ENCODE data around the gene SINHCAF. TPM values are rescaled to one million over a fixed set of nuclear protein-coding genes. Genes with fewer than 3 reads are reported as not detected.

SINHCAF gene
- total and polyA plus RNA-seq, 5 donors from 2014 or later = 42.0 to 73.7 (median 53.4) TPM

DNA sequence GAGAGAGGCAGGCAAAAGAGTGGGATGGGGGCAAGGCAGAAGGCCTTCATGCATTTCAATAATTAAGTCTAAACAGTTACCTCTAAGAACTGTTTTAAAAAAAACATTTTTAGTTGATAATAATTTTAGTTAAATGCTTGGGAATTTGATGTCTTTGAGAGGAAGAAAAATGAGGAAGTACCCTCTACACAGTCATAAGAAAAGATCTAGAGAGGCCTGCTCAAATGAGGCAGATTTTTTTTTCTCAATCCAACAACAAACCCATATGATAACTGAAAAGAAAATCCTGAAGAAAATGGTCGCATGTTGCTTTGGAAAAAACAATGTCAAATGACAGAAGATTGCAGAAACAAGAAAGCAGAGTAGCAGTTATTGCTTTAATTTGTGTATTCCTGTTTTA, 25.6 kb downstream of the SINHCAF start:
- DNase-seq = no peak
- H3K27me3 ChIP-seq (ENCODE audit: control insufficient read depth, insufficient read depth, low read length) = no peaks in the 10 kb centered on the region
- peaks cover 45% of the 10 kb centered on the region for H3K36me3 Mint-ChIP-seq
- H3K27me3 Mint-ChIP-seq = no peaks in the 10 kb centered on the region
- H3K4me1 ChIP-seq (ENCODE audit: control insufficient read depth, insufficient read depth, low read length, poor library complexity, severe bottlenecking) = no peaks in the 10 kb centered on the region
- H3K4me3 Mint-ChIP-seq = no peak overlapping the region
- peak overlapping the region in 1 of 3 donors; percentile 44 for H3K27ac Mint-ChIP-seq
- no peak overlapping the region for H3K4me3 ChIP-seq (ENCODE audit: low read depth, low read length)
- peaks cover 13 to 49% (median 33%) of the 10 kb centered on the region in 4 donors for H3K4me1 Mint-ChIP-seq
- no peak for ATAC-seq (ENCODE audit: low read depth in 2 of 2)
- H3K27ac ChIP-seq (ENCODE audit: insufficient read depth, low read length, poor library complexity, severe bottlenecking) = no peak overlapping the region
- H3K9me3 ChIP-seq (ENCODE audit: control insufficient read depth in 2 of 2, low read length in 2 of 2) = no peaks in the 10 kb centered on the region
- H3K36me3 ChIP-seq (ENCODE audit: control insufficient read depth, insufficient read depth, low read length) = peaks cover 57% of the 10 kb centered on the region
- H3K9me3 Mint-ChIP-seq = peaks cover 0 to 2% (median 0%) of the 10 kb centered on the region in 7 donors

DNA sequence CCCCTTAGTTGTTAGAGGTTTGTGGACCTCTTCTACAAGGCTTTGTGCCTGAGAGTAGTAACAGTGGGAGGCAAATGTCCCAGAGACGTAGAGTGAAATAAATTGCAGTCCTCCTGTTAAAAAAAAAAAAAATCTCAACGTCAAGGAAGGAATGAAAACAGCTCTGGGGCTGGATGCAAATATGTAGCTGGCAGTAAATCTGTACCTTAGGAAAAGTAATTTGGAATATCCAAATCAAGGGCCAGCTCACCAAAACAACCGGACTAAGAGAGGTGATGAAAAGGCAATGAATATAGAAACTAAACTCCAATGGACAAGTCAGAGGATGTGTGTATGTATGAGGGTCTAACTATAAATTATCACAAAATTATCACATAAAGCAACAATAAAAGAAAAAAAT, 27.0 kb downstream of the SINHCAF start:
- Mint-ChIP-seq H3K4me1 (peaks cover 8 to 39% (median 31%) of the 10 kb centered on the region in 4 donors), H3K36me3 (peaks cover 36% of the 10 kb centered on the region)
- H3K36me3 ChIP-seq (ENCODE audit: control insufficient read depth, insufficient read depth, low read length) = peaks cover 57% of the 10 kb centered on the region

DNA sequence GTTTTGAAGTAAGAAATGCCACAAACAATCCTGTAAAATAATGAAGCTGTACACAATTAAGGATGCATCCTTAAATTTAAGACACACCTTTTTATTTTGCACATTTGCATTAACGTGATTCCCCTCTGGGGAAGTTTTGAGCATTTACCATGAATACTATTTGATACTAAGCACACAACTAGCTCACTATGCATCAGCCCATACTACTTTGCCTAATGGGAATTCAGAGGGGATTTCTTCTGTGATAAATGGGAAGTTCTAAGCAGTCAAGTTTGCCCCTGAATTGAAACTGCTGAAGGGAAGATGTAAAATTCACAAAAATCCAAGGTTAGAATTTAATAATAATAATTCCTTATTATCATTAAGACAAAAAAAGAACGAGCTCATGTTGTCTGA, 27.4 kb downstream of the SINHCAF start:
- H3K27ac ChIP-seq (ENCODE audit: insufficient read depth, low read length, poor library complexity, severe bottlenecking) = no peak overlapping the region
- H3K27me3 ChIP-seq (ENCODE audit: control insufficient read depth, insufficient read depth, low read length) = no peaks in the 10 kb centered on the region
- H3K9me3 ChIP-seq (ENCODE audit: control insufficient read depth in 2 of 2, low read length in 2 of 2) = no peaks in the 10 kb centered on the region

More for the DNA sequence above, 27.0 kb downstream of the SINHCAF start:
- DNase-seq (no peak), ATAC-seq (ENCODE audit: low read depth in 2 of 2) (no peak)
- Histone ChIP-seq H3K4me1 (ENCODE audit: control insufficient read depth, insufficient read depth, low read length, poor library complexity, severe bottlenecking) (no peaks in the 10 kb centered on the region), H3K27ac (ENCODE audit: insufficient read depth, low read length, poor library complexity, severe bottlenecking) (no peak overlapping the region), H3K4me3 (ENCODE audit: low read depth, low read length) (no peak overlapping the region), H3K9me3 (ENCODE audit: control insufficient read depth in 2 of 2, low read length in 2 of 2) (no peaks in the 10 kb centered on the region), H3K27me3 (ENCODE audit: control insufficient read depth, insufficient read depth, low read length) (no peaks in the 10 kb centered on the region)
- H3K27ac Mint-ChIP-seq = peak overlapping the region in 2 of 3 donors; percentile 33 to 72
- peaks cover 0 to 2% (median 0%) of the 10 kb centered on the region in 7 donors for H3K9me3 Mint-ChIP-seq
- no peak overlapping the region for H3K4me3 Mint-ChIP-seq
- no peaks in the 10 kb centered on the region for H3K27me3 Mint-ChIP-seq

DNA sequence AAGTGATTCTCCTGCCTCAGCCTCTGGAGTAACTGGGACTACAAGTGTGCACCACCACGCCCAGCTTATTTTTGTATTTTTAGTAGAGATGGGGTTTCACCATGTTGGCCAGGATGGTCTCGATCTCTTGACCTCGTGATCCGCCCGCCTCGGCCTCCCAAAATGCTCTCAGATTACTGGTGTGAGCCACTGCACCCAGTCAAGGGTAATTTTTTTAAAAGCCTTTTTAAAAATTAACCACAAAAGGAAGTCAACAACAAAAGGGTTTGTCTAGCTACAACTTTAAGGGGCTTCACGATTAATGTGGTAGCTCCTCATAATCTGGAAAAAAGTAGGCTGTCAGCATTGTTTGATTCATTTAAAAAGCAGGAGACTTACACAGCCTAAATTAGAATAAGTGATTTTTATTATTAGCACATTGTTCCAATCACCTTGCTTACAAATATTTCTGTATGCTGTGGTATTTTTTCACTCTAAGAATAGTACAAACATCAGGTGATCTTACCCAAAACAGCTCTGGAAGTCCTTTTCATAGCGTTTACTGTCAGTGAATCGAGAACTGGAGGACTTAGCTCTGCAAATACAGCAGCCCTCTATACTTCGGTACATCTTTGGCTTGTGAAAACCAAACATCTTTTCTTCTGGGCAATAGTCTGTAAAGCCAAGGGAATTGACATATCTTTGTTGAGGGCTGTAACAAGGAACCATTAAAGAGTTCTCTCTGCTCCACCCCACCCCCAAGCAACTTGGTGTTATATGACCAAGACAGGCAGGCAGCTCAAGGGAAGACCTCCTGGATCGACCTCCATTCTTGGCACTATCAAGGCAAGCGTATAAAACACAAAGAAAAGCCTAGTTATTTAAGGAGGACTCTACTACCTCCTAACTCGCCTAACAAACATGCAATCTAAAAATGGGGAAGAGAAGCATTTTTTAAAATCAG, 28.1 kb downstream of the SINHCAF start:
- Histone ChIP-seq H3K4me1 (ENCODE audit: control insufficient read depth, insufficient read depth, low read length, poor library complexity, severe bottlenecking) (no peaks in the 10 kb centered on the region), H3K27ac (ENCODE audit: insufficient read depth, low read length, poor library complexity, severe bottlenecking) (no peak overlapping the region), H3K4me3 (ENCODE audit: low read depth, low read length) (no peak overlapping the region), H3K36me3 (ENCODE audit: control insufficient read depth, insufficient read depth, low read length) (peaks cover 56% of the 10 kb centered on the region), H3K27me3 (ENCODE audit: control insufficient read depth, insufficient read depth, low read length) (no peaks in the 10 kb centered on the region), H3K9me3 (ENCODE audit: control insufficient read depth in 2 of 2, low read length in 2 of 2) (no peaks in the 10 kb centered on the region)
- peaks cover 38% of the 10 kb centered on the region for H3K36me3 Mint-ChIP-seq
- H3K4me1 Mint-ChIP-seq = peaks cover 8 to 33% (median 32%) of the 10 kb centered on the region in 4 donors
- H3K27me3 Mint-ChIP-seq = no peaks in the 10 kb centered on the region
- no peak for ATAC-seq (ENCODE audit: low read depth in 2 of 2)
- H3K27ac Mint-ChIP-seq = peak overlapping the region; percentile 8 to 72 (median 23)
- no peak for DNase-seq
- no peak overlapping the region for H3K4me3 Mint-ChIP-seq
- no peaks in the 10 kb centered on the region for H3K9me3 Mint-ChIP-seq

More for the DNA sequence above, 27.4 kb downstream of the SINHCAF start:
- ATAC-seq (ENCODE audit: low read depth in 2 of 2) = no peak
- peaks cover 57% of the 10 kb centered on the region for H3K36me3 ChIP-seq (ENCODE audit: control insufficient read depth, insufficient read depth, low read length)
- Mint-ChIP-seq H3K27me3 (no peaks in the 10 kb centered on the region), H3K36me3 (peaks cover 38% of the 10 kb centered on the region), H3K4me3 (no peak overlapping the region), H3K4me1 (peaks cover 8 to 38% (median 33%) of the 10 kb centered on the region in 4 donors), H3K27ac (peak overlapping the region in 2 of 3 donors; percentile 8 to 72), H3K9me3 (peaks cover 0 to under 1% (median 0%) of the 10 kb centered on the region in 7 donors)
- DNase-seq = no peak
- no peak overlapping the region for H3K4me3 ChIP-seq (ENCODE audit: low read depth, low read length)
- H3K4me1 ChIP-seq (ENCODE audit: control insufficient read depth, insufficient read depth, low read length, poor library complexity, severe bottlenecking) = no peaks in the 10 kb centered on the region

DNA sequence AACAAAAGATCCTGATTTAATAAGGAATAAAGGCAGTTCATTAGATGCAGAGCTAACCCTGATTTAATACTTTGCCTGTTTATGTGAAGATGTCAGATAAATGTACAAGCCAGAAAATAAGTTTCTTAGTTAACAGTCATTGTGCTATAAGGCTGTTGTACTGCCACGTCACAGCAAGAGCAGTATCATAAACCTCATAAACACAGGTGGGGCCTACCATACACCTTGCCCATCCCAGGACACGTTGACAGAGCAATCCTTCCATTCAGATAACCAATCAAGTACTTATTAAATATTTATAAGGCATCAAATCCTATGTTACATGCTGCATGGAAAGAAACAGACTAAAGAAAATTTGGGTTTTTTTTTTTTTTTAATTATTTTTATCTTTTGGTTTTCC, 36.5 kb downstream of the SINHCAF start:
- Histone ChIP-seq H3K9me3 (ENCODE audit: control insufficient read depth in 2 of 2, low read length in 2 of 2) (no peaks in the 10 kb centered on the region), H3K27me3 (ENCODE audit: control insufficient read depth, insufficient read depth, low read length) (no peaks in the 10 kb centered on the region), H3K27ac (ENCODE audit: insufficient read depth, low read length, poor library complexity, severe bottlenecking) (no peak overlapping the region), H3K36me3 (ENCODE audit: control insufficient read depth, insufficient read depth, low read length) (peaks cover 76% of the 10 kb centered on the region), H3K4me1 (ENCODE audit: control insufficient read depth, insufficient read depth, low read length, poor library complexity, severe bottlenecking) (no peaks in the 10 kb centered on the region), H3K4me3 (ENCODE audit: low read depth, low read length) (no peak overlapping the region)
- peaks cover 58% of the 10 kb centered on the region for H3K36me3 Mint-ChIP-seq
- H3K27ac Mint-ChIP-seq = peak overlapping the region; percentile 46 to 62 (median 48)
- no peaks in the 10 kb centered on the region for H3K9me3 Mint-ChIP-seq
- H3K4me3 Mint-ChIP-seq = no peak overlapping the region
- no peaks in the 10 kb centered on the region for H3K27me3 Mint-ChIP-seq
- DNase-seq = no peak
- H3K4me1 Mint-ChIP-seq = peaks cover 9 to 13% (median 11%) of the 10 kb centered on the region in 4 donors
- ATAC-seq (ENCODE audit: low read depth in 2 of 2) = no peak

DNA sequence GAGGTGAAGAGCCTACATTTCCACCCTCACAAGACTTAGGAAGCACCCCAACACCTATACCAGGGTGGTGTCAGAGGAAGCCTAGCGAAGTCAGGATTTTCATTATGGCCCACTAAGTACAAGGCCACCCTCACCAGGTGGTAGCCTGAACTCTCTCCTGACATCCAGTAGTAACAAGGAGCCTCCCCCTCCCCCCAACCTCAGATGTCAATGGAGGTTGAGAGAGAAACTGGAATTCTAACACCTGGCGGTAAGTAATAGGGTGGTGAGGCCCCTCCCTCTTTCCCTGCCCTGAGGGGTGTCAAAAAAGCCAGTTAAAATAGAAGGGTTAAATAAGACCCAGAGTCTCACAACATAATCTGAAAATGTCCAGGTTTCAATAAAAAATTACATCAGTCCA, 37.6 kb downstream of the SINHCAF start:
- ATAC-seq (ENCODE audit: low read depth in 2 of 2) (no peak), DNase-seq (no peak)
- Mint-ChIP-seq H3K4me1 (peaks cover 6 to 10% (median 8%) of the 10 kb centered on the region in 4 donors), H3K27ac (peak overlapping the region in 2 of 3 donors; percentile 46 to 71), H3K36me3 (peaks cover 62% of the 10 kb centered on the region), H3K27me3 (no peaks in the 10 kb centered on the region), H3K9me3 (no peaks in the 10 kb centered on the region), H3K4me3 (no peak overlapping the region)
- Histone ChIP-seq H3K36me3 (ENCODE audit: control insufficient read depth, insufficient read depth, low read length) (peaks cover 73% of the 10 kb centered on the region), H3K4me1 (ENCODE audit: control insufficient read depth, insufficient read depth, low read length, poor library complexity, severe bottlenecking) (no peaks in the 10 kb centered on the region), H3K4me3 (ENCODE audit: low read depth, low read length) (no peak overlapping the region), H3K27ac (ENCODE audit: insufficient read depth, low read length, poor library complexity, severe bottlenecking) (no peak overlapping the region), H3K9me3 (ENCODE audit: control insufficient read depth in 2 of 2, low read length in 2 of 2) (no peaks in the 10 kb centered on the region), H3K27me3 (ENCODE audit: control insufficient read depth, insufficient read depth, low read length) (no peaks in the 10 kb centered on the region)

DNA sequence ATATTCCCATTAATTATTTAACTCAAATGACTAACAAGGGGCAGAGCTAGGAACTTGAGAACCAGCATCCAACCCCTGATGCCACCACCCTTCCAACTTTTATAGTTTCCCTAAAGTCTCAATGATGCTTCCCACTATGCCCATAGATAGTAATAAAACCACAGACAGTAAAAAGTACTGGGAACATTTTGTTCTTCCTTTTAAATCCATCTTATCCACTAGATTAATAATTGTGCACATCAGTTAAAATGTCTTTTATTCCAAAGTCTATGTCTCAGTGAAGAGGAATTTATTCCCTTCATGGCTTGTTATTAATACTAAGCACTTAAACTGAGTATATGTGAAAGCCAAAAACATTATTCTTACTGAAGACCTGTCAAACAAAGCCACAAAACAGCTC, 45.8 kb downstream of the SINHCAF start:
- ATAC-seq (ENCODE audit: low read depth in 2 of 2) (no peak), DNase-seq (no peak)
- Histone ChIP-seq H3K36me3 (ENCODE audit: control insufficient read depth, insufficient read depth, low read length) (peaks cover 32% of the 10 kb centered on the region), H3K4me1 (ENCODE audit: control insufficient read depth, insufficient read depth, low read length, poor library complexity, severe bottlenecking) (no peaks in the 10 kb centered on the region), H3K4me3 (ENCODE audit: low read depth, low read length) (no peak overlapping the region), H3K27ac (ENCODE audit: insufficient read depth, low read length, poor library complexity, severe bottlenecking) (no peak overlapping the region), H3K9me3 (ENCODE audit: control insufficient read depth in 2 of 2, low read length in 2 of 2) (no peaks in the 10 kb centered on the region), H3K27me3 (ENCODE audit: control insufficient read depth, insufficient read depth, low read length) (no peaks in the 10 kb centered on the region)
- Mint-ChIP-seq H3K27ac (peak overlapping the region in 1 of 3 donors; percentile 9), H3K4me3 (no peak overlapping the region), H3K9me3 (no peaks in the 10 kb centered on the region), H3K4me1 (peaks cover 0 to 2% (median 0%) of the 10 kb centered on the region in 4 donors), H3K27me3 (no peaks in the 10 kb centered on the region), H3K36me3 (peaks cover 44% of the 10 kb centered on the region)
